DOHH2 (cell line): ENCODE results near the gene TYMP.

Experiments used
- H3F3A ChIP-seq: fragments of 200-600 bp; sonication (generic), shearing (Covaris generic); 2 replicates; pipeline ENCODE4 v1.6.0; 2016; ENCODE audit warnings: antibody characterized with exemption, mild to moderate bottlenecking; ENCODE audit not compliant: control insufficient read depth, insufficient read depth
- H3K27ac ChIP-seq: fragments of 200-600 bp; sonication (generic); 2 replicates; pipeline ENCODE4 v1.5.1; 2014; ENCODE audit warnings: low read depth, mild to moderate bottlenecking, low read length, moderate library complexity
- H3K27me3 ChIP-seq: fragments of 200-600 bp; sonication (generic); 2 replicates; pipeline ENCODE4 v1.6.1; 2014; ENCODE audit warnings: mild to moderate bottlenecking, low read length, mixed read lengths; ENCODE audit not compliant: control insufficient read depth
- H3K36me3 ChIP-seq: fragments of 200-600 bp; sonication (generic); 2 replicates; pipeline ENCODE4 v1.6.1; 2014; ENCODE audit warnings: mild to moderate bottlenecking, low read length, moderate library complexity, mixed read lengths; ENCODE audit not compliant: control insufficient read depth
- H3K4me1 ChIP-seq: fragments of 200-600 bp; sonication (generic); 2 replicates; pipeline ENCODE4 v1.6.1; 2014; ENCODE audit warnings: mild to moderate bottlenecking, low read length, mixed read lengths; ENCODE audit not compliant: control insufficient read depth
- H3K4me2 ChIP-seq: fragments of 200-600 bp; sonication (generic); 2 replicates; pipeline ENCODE4 v1.6.0; 2014; ENCODE audit warnings: mild to moderate bottlenecking, low read length, moderate library complexity
- H3K4me3 ChIP-seq: fragments of 200-600 bp; sonication (generic); 2 replicates; pipeline ENCODE4 v1.5.1; 2014; ENCODE audit warnings: mild to moderate bottlenecking, low read length, mixed read lengths
- H3K79me2 ChIP-seq: fragments of 200-600 bp; sonication (generic); 2 replicates; pipeline ENCODE4 v1.6.1; 2014; ENCODE audit warnings: mild to moderate bottlenecking, low read length, mixed read lengths; ENCODE audit not compliant: control insufficient read depth
- H3K9me2 ChIP-seq: fragments of 200-600 bp; sonication (generic); replicated peaks from 2 replicates; pipeline ENCODE4 v1.6.1; 2014; ENCODE audit warnings: mild to moderate bottlenecking, low read length, mixed read lengths; ENCODE audit not compliant: control insufficient read depth
- H3K9me3 ChIP-seq: fragments of 200-600 bp; sonication (generic); 2 replicates; pipeline ENCODE4 v1.6.1; 2014; ENCODE audit warnings: antibody characterized with exemption, low read length, mixed read lengths; ENCODE audit not compliant: control insufficient read depth, insufficient read depth
- H4K20me1 ChIP-seq: fragments of 200-600 bp; sonication (generic); 2 replicates; pipeline ENCODE4 v1.6.0; 2014; ENCODE audit warnings: low read depth, mild to moderate bottlenecking, antibody characterized with exemption, low read length, moderate library complexity; ENCODE audit not compliant: control insufficient read depth, insufficient read depth
- CTCF ChIP-seq: fragments of 200-600 bp; sonication (generic); IDR thresholded peaks from one replicate; pipeline ENCODE4 v1.5.1; 2014; ENCODE audit warnings: antibody characterized with exemption, mild to moderate bottlenecking, low read depth, low read length; ENCODE audit not compliant: poor library complexity, severe bottlenecking
- EZH2phosphoT487 ChIP-seq: fragments of 200-600 bp; sonication (generic); IDR thresholded peaks from 2 replicates; pipeline ENCODE4 v1.6.1; 2017; ENCODE audit warnings: borderline replicate concordance, mild to moderate bottlenecking, antibody characterized with exemption, low read length, moderate library complexity, mixed read lengths

TYMP gene

GRCh38 chr22:50503475-50504145 is 26.2 kb downstream of the TYMP start:
- Histone ChIP-seq H3K4me2 (no peak overlapping the region), H3K36me3 (peaks cover 35% of the 10 kb centered on the region), H3K9me2 (no peaks in the 10 kb centered on the region), H3K4me3 (no peak overlapping the region), H3K79me2 (peaks cover 34% of the 10 kb centered on the region), H3F3A (peaks cover 3% of the 10 kb centered on the region), H3K27ac (no peak overlapping the region), H3K4me1 (peaks cover 25% of the 10 kb centered on the region), H4K20me1 (no peaks in the 10 kb centered on the region; the same call in 1 of the 2 replicates), H3K27me3 (no peaks in the 10 kb centered on the region), H3K9me3 (no peaks in the 10 kb centered on the region)
- TF ChIP-seq EZH2phosphoT487: no peak
- no peak for TF ChIP-seq CTCF

GRCh38 chr22:50502628-50503474 is 27.0 kb downstream of the TYMP start:
- no peaks in the 10 kb centered on the region for H3K27me3 ChIP-seq
- peaks cover 28% of the 10 kb centered on the region for H3K79me2 ChIP-seq
- H3K27ac ChIP-seq: no peak overlapping the region
- H4K20me1 ChIP-seq: no peaks in the 10 kb centered on the region
- H3K4me1 ChIP-seq: peaks cover 32% of the 10 kb centered on the region
- no peak overlapping the region for H3K4me3 ChIP-seq
- no peaks in the 10 kb centered on the region for H3K9me3 ChIP-seq
- H3F3A ChIP-seq: peaks cover 3% of the 10 kb centered on the region
- H3K36me3 ChIP-seq: peaks cover 35% of the 10 kb centered on the region
- TF ChIP-seq EZH2phosphoT487: no peak
- no peak for TF ChIP-seq CTCF
- no peak overlapping the region for H3K4me2 ChIP-seq
- no peaks in the 10 kb centered on the region for H3K9me2 ChIP-seq

- Histone ChIP-seq H3K4me2 (no peak overlapping the region), H3K4me1 (peaks cover 34% of the 10 kb centered on the region), H3K9me2 (no peaks in the 10 kb centered on the region), H3K9me3 (no peaks in the 10 kb centered on the region), H3K79me2 (peaks cover 24% of the 10 kb centered on the region), H3F3A (peaks cover 3% of the 10 kb centered on the region), H4K20me1 (no peaks in the 10 kb centered on the region), H3K27ac (no peak overlapping the region), H3K4me3 (no peak overlapping the region), H3K27me3 (no peaks in the 10 kb centered on the region), H3K36me3 (peaks cover 32% of the 10 kb centered on the region)
- TF ChIP-seq EZH2phosphoT487 (no peak), CTCF (no peak)
These were observed 27.7 kb downstream of the TYMP start for GRCh38 chr22:50502096-50502495.
